ENCODE measurements around the gene PODXL. TPM values are rescaled to one million over a fixed set of nuclear protein-coding genes. Genes with fewer than 3 reads are reported as not detected.
A peak's percentile ranks its signal among the peaks of the same experiment; 100 is the strongest.

PODXL gene
- total RNA-seq, 1 donor from 2014 or later: 37.7 TPM

- no peak overlapping the region for H3K27ac ChIP-seq
- Mint-ChIP-seq H3K27me3 (ENCODE audit: insufficient read depth, low read depth) (no peaks in the 10 kb centered on the region), H3K36me3 (peaks cover 14% of the 10 kb centered on the region), H3K27ac (no peak overlapping the region), H3K9me3 (no peaks in the 10 kb centered on the region), H3K4me3 (no peak overlapping the region), H3K4me1 (no peaks in the 10 kb centered on the region)
- H4K20me1 ChIP-seq (ENCODE audit: low read depth): no peaks in the 10 kb centered on the region
- no peaks in the 10 kb centered on the region for H3K27me3 ChIP-seq
- H3K9ac ChIP-seq: no peak overlapping the region
- peaks cover 12% of the 10 kb centered on the region for H3K4me1 ChIP-seq
- no peak overlapping the region for H2AFZ ChIP-seq (replicated peaks)
- no peak overlapping the region for H3K4me3 ChIP-seq
- no peaks in the 10 kb centered on the region for H3K36me3 ChIP-seq
- H3K4me2 ChIP-seq: no peak overlapping the region
- no peaks in the 10 kb centered on the region for H3K9me3 ChIP-seq (ENCODE audit: low read depth)
- no peaks in the 10 kb centered on the region for H3K79me2 ChIP-seq (ENCODE audit: low read depth)
- no peak for TF ChIP-seq EZH2 (IDR thresholded peaks at IDR 0.05)
- TF ChIP-seq, protein P1, sequence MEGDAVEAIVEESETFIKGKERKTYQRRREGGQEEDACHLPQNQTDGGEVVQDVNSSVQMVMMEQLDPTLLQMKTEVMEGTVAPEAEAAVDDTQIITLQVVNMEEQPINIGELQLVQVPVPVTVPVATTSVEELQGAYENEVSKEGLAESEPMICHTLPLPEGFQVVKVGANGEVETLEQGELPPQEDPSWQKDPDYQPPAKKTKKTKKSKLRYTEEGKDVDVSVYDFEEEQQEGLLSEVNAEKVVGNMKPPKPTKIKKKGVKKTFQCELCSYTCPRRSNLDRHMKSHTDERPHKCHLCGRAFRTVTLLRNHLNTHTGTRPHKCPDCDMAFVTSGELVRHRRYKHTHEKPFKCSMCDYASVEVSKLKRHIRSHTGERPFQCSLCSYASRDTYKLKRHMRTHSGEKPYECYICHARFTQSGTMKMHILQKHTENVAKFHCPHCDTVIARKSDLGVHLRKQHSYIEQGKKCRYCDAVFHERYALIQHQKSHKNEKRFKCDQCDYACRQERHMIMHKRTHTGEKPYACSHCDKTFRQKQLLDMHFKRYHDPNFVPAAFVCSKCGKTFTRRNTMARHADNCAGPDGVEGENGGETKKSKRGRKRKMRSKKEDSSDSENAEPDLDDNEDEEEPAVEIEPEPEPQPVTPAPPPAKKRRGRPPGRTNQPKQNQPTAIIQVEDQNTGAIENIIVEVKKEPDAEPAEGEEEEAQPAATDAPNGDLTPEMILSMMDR (IDR thresholded peaks at IDR 0.05): no peak
- no peak for TF ChIP-seq EZH2phosphoT487 (IDR thresholded peaks at IDR 0.05)
- H3F3A ChIP-seq (ENCODE audit: low read depth): peaks cover 22% of the 10 kb centered on the region
- no peak for DNase-seq (ENCODE audit: low spot score)
Observed at GRCh38 chr7:131494182-131494581, 62.2 kb downstream of the PODXL start.

GRCh38 chr7:131493581-131493980 lies 62.8 kb downstream of the PODXL start:
- Mint-ChIP-seq H3K27ac (no peak overlapping the region), H3K4me1 (no peaks in the 10 kb centered on the region), H3K4me3 (no peak overlapping the region), H3K9me3 (no peaks in the 10 kb centered on the region), H3K27me3 (ENCODE audit: insufficient read depth, low read depth) (no peaks in the 10 kb centered on the region), H3K36me3 (peaks cover 8% of the 10 kb centered on the region)
- DNase-seq (ENCODE audit: low spot score): peak; percentile 47
- Histone ChIP-seq H3K4me1 (peaks cover 12% of the 10 kb centered on the region), H3K36me3 (no peaks in the 10 kb centered on the region), H3K79me2 (ENCODE audit: low read depth) (no peaks in the 10 kb centered on the region), H4K20me1 (ENCODE audit: low read depth) (no peaks in the 10 kb centered on the region), H3K27ac (no peak overlapping the region), H3K9ac (no peak overlapping the region), H3K4me2 (peak overlapping the region; percentile 6), H2AFZ (replicated peaks) (no peak overlapping the region), H3K4me3 (no peak overlapping the region), H3F3A (ENCODE audit: low read depth) (peaks cover 18% of the 10 kb centered on the region), H3K9me3 (ENCODE audit: low read depth) (no peaks in the 10 kb centered on the region), H3K27me3 (no peaks in the 10 kb centered on the region)
- TF ChIP-seq EZH2phosphoT487 (IDR thresholded peaks at IDR 0.05) (no peak), EZH2 (IDR thresholded peaks at IDR 0.05) (no peak)
- TF ChIP-seq, protein P1 (IDR thresholded peaks at IDR 0.05): no peak

GRCh38 chr7:131493081-131493480 lies 63.3 kb downstream of the PODXL start:
- Mint-ChIP-seq H3K4me3 (no peak overlapping the region), H3K4me1 (no peaks in the 10 kb centered on the region), H3K27me3 (ENCODE audit: insufficient read depth, low read depth) (no peaks in the 10 kb centered on the region), H3K9me3 (no peaks in the 10 kb centered on the region), H3K36me3 (peaks cover 8% of the 10 kb centered on the region), H3K27ac (no peak overlapping the region)
- H3F3A ChIP-seq (ENCODE audit: low read depth): peaks cover 13% of the 10 kb centered on the region
- H3K4me2 ChIP-seq: peak overlapping the region; percentile 6
- no peak overlapping the region for H2AFZ ChIP-seq (replicated peaks)
- no peaks in the 10 kb centered on the region for H3K36me3 ChIP-seq
- no peaks in the 10 kb centered on the region for H3K27me3 ChIP-seq
- peaks cover 12% of the 10 kb centered on the region for H3K4me1 ChIP-seq
- no peaks in the 10 kb centered on the region for H3K9me3 ChIP-seq (ENCODE audit: low read depth)
- no peak overlapping the region for H3K4me3 ChIP-seq
- H4K20me1 ChIP-seq (ENCODE audit: low read depth): no peaks in the 10 kb centered on the region
- DNase-seq (ENCODE audit: low spot score): no peak
- H3K9ac ChIP-seq: no peak overlapping the region
- no peaks in the 10 kb centered on the region for H3K79me2 ChIP-seq (ENCODE audit: low read depth)
- no peak overlapping the region for H3K27ac ChIP-seq
- TF ChIP-seq, protein P1 (IDR thresholded peaks at IDR 0.05): no peak
- TF ChIP-seq EZH2 (IDR thresholded peaks at IDR 0.05) (no peak), EZH2phosphoT487 (IDR thresholded peaks at IDR 0.05) (no peak)

Measured in neural progenitor cell (in vitro differentiated cells).